ENCODE results near the gene ERCC5.

Gene ERCC5

GRCh38 chr13:102922184-102922583 lies 76.4 kb downstream of the ERCC5 start:
- TF ChIP-seq CTCF (IDR thresholded peaks at IDR 0.05; ENCODE audit: low read length, missing control alignments) = no peak
- no peak overlapping the region for H3K4me3 ChIP-seq (replicated peaks; ENCODE audit: low read depth, low read length)
- DNase-seq (ENCODE audit: low read depth) = no peak
